HEK293 (cell line): Measurements from ENCODE around the gene PIP4K2C.

Experiments used
- EGR2 ChIP-seq: fragments of 450-650 bp; formaldehyde crosslinking; IDR thresholded peaks from 2 replicates; pipeline ENCODE4 v1.5.1; 2016; ENCODE audit warnings: low read depth, missing biosample characterization, missing genetic modification characterization
- HOXD13 ChIP-seq: sonication (generic); formaldehyde crosslinking; IDR thresholded peaks from 2 replicates; pipeline ENCODE4 v1.8.0; 2022; ENCODE audit warnings: missing genetic modification reagents, borderline replicate concordance
- KLF8 ChIP-seq: fragments of 450-650 bp; formaldehyde crosslinking; IDR thresholded peaks from 2 replicates; pipeline ENCODE4 v1.5.1; 2016; ENCODE audit warnings: missing biosample characterization, missing genetic modification characterization
- SP3 ChIP-seq: fragments of 450-650 bp; formaldehyde crosslinking; IDR thresholded peaks from 2 replicates; pipeline ENCODE4 v1.5.1; 2016; ENCODE audit warnings: missing biosample characterization, missing genetic modification characterization
- ZBTB1 ChIP-seq: fragments of 450-650 bp; formaldehyde crosslinking; IDR thresholded peaks from 2 replicates; pipeline ENCODE4 v1.5.1; 2016; ENCODE audit warnings: missing biosample characterization, missing genetic modification characterization
- ZBTB17 ChIP-seq: fragments of 450-650 bp; formaldehyde crosslinking; IDR thresholded peaks from 2 replicates; pipeline ENCODE4 v1.5.1; 2016; ENCODE audit warnings: missing biosample characterization, missing genetic modification characterization
- ZBTB26 ChIP-seq: fragments of 450-650 bp; formaldehyde crosslinking; optimal IDR thresholded peaks from 2 replicates; pipeline ENCODE3; 2016; ENCODE audit warnings: missing biosample characterization, mild to moderate bottlenecking, missing genetic modification characterization
- ZBTB7A ChIP-seq: fragments of 450-650 bp; formaldehyde crosslinking; IDR thresholded peaks from 2 replicates; pipeline ENCODE4 v1.5.1; 2016; ENCODE audit warnings: low read depth, missing biosample characterization, missing genetic modification characterization
- ZFP41 ChIP-seq: fragments of 450-650 bp; formaldehyde crosslinking; IDR thresholded peaks from 2 replicates; pipeline ENCODE4 v1.5.1; 2016; ENCODE audit warnings: missing biosample characterization, missing genetic modification characterization, borderline replicate concordance
- ZNF121 ChIP-seq: fragments of 450-650 bp; formaldehyde crosslinking; IDR thresholded peaks from 2 replicates; pipeline ENCODE4 v1.5.1; 2016; ENCODE audit warnings: missing biosample characterization, missing genetic modification characterization
- ZNF24 ChIP-seq: fragments of 450-650 bp; formaldehyde crosslinking; IDR thresholded peaks from 2 replicates; pipeline ENCODE4 v1.5.1; 2016; ENCODE audit warnings: missing biosample characterization, missing genetic modification characterization
- ZNF280C ChIP-seq: fragments of 450-650 bp; formaldehyde crosslinking; IDR thresholded peaks from 2 replicates; pipeline ENCODE4 v1.5.1; 2016; ENCODE audit warnings: missing biosample characterization, missing genetic modification characterization
- ZNF302 ChIP-seq: fragments of 450-650 bp; formaldehyde crosslinking; IDR thresholded peaks from 2 replicates; pipeline ENCODE4 v1.5.1; 2016; ENCODE audit warnings: missing biosample characterization, missing genetic modification characterization, low read depth
- ZNF37A ChIP-seq: fragments of 450-650 bp; IDR thresholded peaks from 2 replicates; pipeline ENCODE4 v1.5.1; 2018; ENCODE audit warnings: missing biosample characterization, missing genetic modification characterization
- ZNF391 ChIP-seq: fragments of 450-650 bp; formaldehyde crosslinking; IDR thresholded peaks from 2 replicates; pipeline ENCODE4 v1.5.1; 2016; ENCODE audit warnings: low read depth, missing biosample characterization, missing genetic modification characterization, borderline replicate concordance
- ZNF398 ChIP-seq: fragments of 450-650 bp; formaldehyde crosslinking; IDR thresholded peaks from 2 replicates; pipeline ENCODE4 v1.5.1; 2017; ENCODE audit warnings: missing biosample characterization, missing genetic modification characterization
- ZNF426 ChIP-seq: fragments of 450-650 bp; formaldehyde crosslinking; IDR thresholded peaks from 2 replicates; pipeline ENCODE4 v1.5.1; 2017; ENCODE audit warnings: missing biosample characterization, missing genetic modification characterization, mild to moderate bottlenecking, inconsistent platforms, moderate library complexity
- ZNF555 ChIP-seq: fragments of 450-650 bp; formaldehyde crosslinking; conservative IDR thresholded peaks from 2 replicates; pipeline ENCODE4 v1.5.1; 2017; ENCODE audit warnings: missing biosample characterization, mild to moderate bottlenecking, missing genetic modification characterization, inconsistent platforms
- ZNF600 ChIP-seq: fragments of 450-650 bp; formaldehyde crosslinking; IDR thresholded peaks from 2 replicates; pipeline ENCODE4 v1.5.1; 2016; ENCODE audit warnings: missing biosample characterization, missing genetic modification characterization
- ZNF701 ChIP-seq: fragments of 450-650 bp; formaldehyde crosslinking; IDR thresholded peaks from 2 replicates; pipeline ENCODE4 v1.5.1; 2016; ENCODE audit warnings: missing biosample characterization, missing genetic modification characterization
- ZNF76 ChIP-seq: fragments of 450-650 bp; formaldehyde crosslinking; IDR thresholded peaks from 2 replicates; pipeline ENCODE4; 2016; ENCODE audit warnings: low read depth, missing biosample characterization, missing genetic modification characterization, borderline replicate concordance
- ZXDB ChIP-seq: fragments of 450-650 bp; formaldehyde crosslinking; IDR thresholded peaks from 2 replicates; pipeline ENCODE4 v1.5.1; 2016; ENCODE audit warnings: missing biosample characterization, missing genetic modification characterization
- TF ChIP-seq, protein P1 (sequence below): fragments of 450-650 bp; formaldehyde crosslinking; IDR thresholded peaks from 2 replicates; pipeline ENCODE4; 2016; ENCODE audit warnings: missing biosample characterization, missing genetic modification characterization
- TF ChIP-seq, protein P2 (sequence below): fragments of 450-650 bp; formaldehyde crosslinking; IDR thresholded peaks from 2 replicates; pipeline ENCODE4 v1.5.1; 2017; ENCODE audit warnings: missing biosample characterization, missing genetic modification characterization

Gene PIP4K2C

DNA sequence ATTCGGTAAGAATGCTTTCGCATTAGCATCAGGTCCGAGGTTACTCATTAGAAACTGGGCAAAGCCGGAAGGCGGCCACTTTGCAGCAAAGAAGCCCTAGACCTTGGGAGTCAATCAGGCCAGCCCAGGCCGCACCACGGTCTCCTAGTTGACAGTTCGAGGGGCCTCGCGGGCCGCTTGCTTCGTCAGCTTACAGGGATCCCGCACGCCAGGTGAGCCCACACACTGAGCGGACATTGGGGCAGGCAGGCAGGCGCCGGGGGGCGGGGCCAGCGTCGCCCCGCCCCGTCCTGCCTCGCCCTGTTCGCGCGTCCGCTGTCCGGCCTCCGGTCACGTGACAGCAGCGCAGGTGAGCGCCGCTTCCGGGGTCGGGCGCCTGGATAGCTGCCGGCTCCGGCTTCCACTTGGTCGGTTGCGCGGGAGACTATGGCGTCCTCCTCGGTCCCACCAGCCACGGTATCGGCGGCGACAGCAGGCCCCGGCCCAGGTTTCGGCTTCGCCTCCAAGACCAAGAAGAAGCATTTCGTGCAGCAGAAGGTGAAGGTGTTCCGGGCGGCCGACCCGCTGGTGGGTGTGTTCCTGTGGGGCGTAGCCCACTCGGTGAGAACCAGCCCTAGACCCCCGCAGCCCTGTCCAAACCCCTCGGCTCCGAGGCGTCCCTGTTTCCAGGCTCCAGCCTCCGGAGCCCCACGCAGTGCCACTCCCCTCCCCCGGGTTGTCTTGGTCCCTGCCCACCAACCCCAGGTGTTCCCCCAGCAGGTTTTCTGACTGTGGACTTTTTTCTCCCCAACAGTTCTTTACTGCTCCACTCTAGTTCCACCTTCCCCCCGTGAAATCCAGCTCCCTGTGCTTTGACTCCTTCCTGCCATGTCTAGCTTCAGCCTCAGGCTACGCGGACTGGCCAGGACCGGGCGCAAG is at the start of gene PIP4K2C (continued):
- TF ChIP-seq ZBTB7A (peak; percentile 61; the same call in 1 of the 2 replicates), EGR2 (tag by site-specific recombination) (0 out of 2 replicates have a peak, but pooled peaks have one; percentile 24), ZNF398 (tag by site-specific recombination) (no peak), ZNF426 (tag by site-specific recombination) (no peak), KLF8 (peak; percentile 88; the same call in 1 of the 2 replicates), HOXD13 (no peak), ZBTB17 (tag by site-specific recombination) (peak; percentile 59; the same call in 1 of the 2 replicates), ZXDB (tag by site-specific recombination) (peak; percentile 74), ZNF280C (no peak), ZBTB1 (tag by site-specific recombination) (no peak), ZNF555 (tag by site-specific recombination) (no peak), ZNF24 (peak; percentile 51), ZNF121 (tag by site-specific recombination) (no peak), SP3 (tag by site-specific recombination) (peak; percentile 88), ZNF391 (tag by site-specific recombination) (0 out of 2 replicates have a peak, but pooled peaks have one; percentile 54), ZNF37A (tag by site-specific recombination) (no peak), ZBTB26 (tag by site-specific recombination) (peak; percentile 67), ZFP41 (tag by site-specific recombination) (no peak), ZNF600 (0 out of 2 replicates have a peak, but pooled peaks have one; percentile 63), ZNF701 (tag by site-specific recombination) (no peak), ZNF76 (peak; percentile 21; the same call in 1 of the 2 replicates), ZNF302 (no peak)
- TF ChIP-seq, protein P1, sequence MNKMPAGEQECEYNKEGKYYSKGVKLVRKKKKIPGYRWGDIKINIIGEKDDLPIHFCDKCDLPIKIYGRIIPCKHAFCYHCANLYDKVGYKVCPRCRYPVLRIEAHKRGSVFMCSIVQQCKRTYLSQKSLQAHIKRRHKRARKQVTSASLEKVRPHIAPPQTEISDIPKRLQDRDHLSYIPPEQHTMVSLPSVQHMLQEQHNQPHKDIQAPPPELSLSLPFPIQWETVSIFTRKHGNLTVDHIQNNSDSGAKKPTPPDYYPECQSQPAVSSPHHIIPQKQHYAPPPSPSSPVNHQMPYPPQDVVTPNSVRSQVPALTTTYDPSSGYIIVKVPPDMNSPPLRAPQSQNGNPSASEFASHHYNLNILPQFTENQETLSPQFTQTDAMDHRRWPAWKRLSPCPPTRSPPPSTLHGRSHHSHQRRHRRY (tag by site-specific recombination), result no peak
- TF ChIP-seq, protein P2, sequence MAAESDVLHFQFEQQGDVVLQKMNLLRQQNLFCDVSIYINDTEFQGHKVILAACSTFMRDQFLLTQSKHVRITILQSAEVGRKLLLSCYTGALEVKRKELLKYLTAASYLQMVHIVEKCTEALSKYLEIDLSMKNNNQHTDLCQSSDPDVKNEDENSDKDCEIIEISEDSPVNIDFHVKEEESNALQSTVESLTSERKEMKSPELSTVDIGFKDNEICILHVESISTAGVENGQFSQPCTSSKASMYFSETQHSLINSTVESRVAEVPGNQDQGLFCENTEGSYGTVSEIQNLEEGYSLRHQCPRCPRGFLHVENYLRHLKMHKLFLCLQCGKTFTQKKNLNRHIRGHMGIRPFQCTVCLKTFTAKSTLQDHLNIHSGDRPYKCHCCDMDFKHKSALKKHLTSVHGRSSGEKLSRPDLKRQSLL (tag by site-specific recombination), result peak; percentile 74
